K562 (cell line): ENCODE results near the gene BCAS3. TPM values are rescaled to one million over a fixed set of nuclear protein-coding genes. Genes with fewer than 3 reads are reported as not detected.

Experiments
- ATAC-seq: fragments of 200-7000 bp; cut with Tn5 transposase; 3 replicates; pipeline ENCODE4 v1.9.1; 2020; ENCODE audit warnings: moderate library complexity
- BruUV-seq: library from RNA; stranded (reverse); fragments of 400-500 nt; replicated peaks from 2 replicates; lab custom pipeline; 2021; lab: Mats Ljungman, UMichigan
- CTCF ChIA-PET: fragments of 300-600 bp; formaldehyde crosslinking; extraction: SDS; loops from one replicate; lab custom pipeline; 2021; ENCODE audit warnings: low intra/inter-chr PET ratio; lab: Yijun Ruan, JAX
- POLR2A ChIA-PET: fragments of 300-600, 350-650 bp; sonication (Branson Sonifier 250); formaldehyde crosslinking; extraction: SDS; loops from one replicate; lab custom pipeline; 2021; ENCODE audit warnings: antibody characterized with exemption, inconsistent platforms; lab: Yijun Ruan, JAX
- DNase-seq, 4 experiments: peaks; one replicate each; pipeline versions ENCODE4 v3.0.0 to v3.0.0-alpha.2; 2011 to 2018; ENCODE audit warnings: low spot score in 3 of 4, mixed read lengths in 3 of 4; ENCODE audit errors: extremely low read depth in 1 of 4
- FAIRE-seq: peaks from 2 replicates; lab custom pipeline; 2011; peaks lifted over from hg19 to GRCh38; lab: Jason Lieb, UNC
- H2AFZ ChIP-seq: 2 replicates; pipeline ENCODE4 v1.6.0; 2011; ENCODE audit warnings: low read depth, low read length, control low read depth, inconsistent platforms
- H3K27ac ChIP-seq: fragments of 200-600 bp; 3 replicates; pipeline ENCODE4 v1.8.0; 2011; ENCODE audit warnings: low read depth, mild to moderate bottlenecking, control low read depth, inconsistent platforms, low read length, moderate library complexity, mixed read lengths; ENCODE audit errors: extremely low read depth
- H3K27me3 ChIP-seq, 2 experiments: fragments of 300-600 bp in 1 of 2; 2 replicates in 1 of 2; 3 replicates in 1 of 2; pipeline versions ENCODE4 v1.6.0 to v1.8.0; 2011; ENCODE audit warnings: inconsistent platforms in 2 of 2, low read length in 2 of 2, mild to moderate bottlenecking in 1 of 2, mixed read lengths in 1 of 2, moderate library complexity in 1 of 2; ENCODE audit not compliant: control insufficient read depth in 2 of 2, insufficient read depth in 2 of 2
- H3K36me3 ChIP-seq: fragments of 300-600 bp; 3 replicates; pipeline ENCODE4 v1.8.0; 2011; ENCODE audit warnings: mild to moderate bottlenecking, low read length, inconsistent platforms; ENCODE audit not compliant: control insufficient read depth, insufficient read depth
- H3K4me1 ChIP-seq, 2 experiments: fragments of 200-600 bp in 1 of 2; replicated peaks in 1 of 2; 2 replicates in 1 of 2; 3 replicates in 1 of 2; pipeline versions ENCODE4 v1.5.1 to v1.8.0; 2011; ENCODE audit warnings: inconsistent platforms in 2 of 2, low read length in 2 of 2, mild to moderate bottlenecking in 1 of 2, mixed read lengths in 1 of 2, moderate library complexity in 1 of 2; ENCODE audit not compliant: control insufficient read depth in 2 of 2, insufficient read depth in 2 of 2
- H3K4me2 ChIP-seq: 2 replicates; pipeline ENCODE4 v1.6.1; 2011; ENCODE audit warnings: low read length, control low read depth, inconsistent platforms, mixed read lengths; ENCODE audit not compliant: insufficient read depth
- H3K4me3 ChIP-seq: fragments of 200-600 bp; sonication (generic), shearing (Covaris generic); 2 replicates; pipeline ENCODE4 v1.5.1; 2016; ENCODE audit warnings: control low read depth, inconsistent platforms
- H3K79me2 ChIP-seq: fragments of 200-600 bp; 3 replicates; pipeline ENCODE4 v1.8.0; 2011; ENCODE audit warnings: low read length, inconsistent platforms; ENCODE audit not compliant: control insufficient read depth, insufficient read depth
- H3K9ac ChIP-seq, 2 experiments: 2 replicates each; pipeline versions ENCODE4 v1.6.0 to v1.6.1; 2011; ENCODE audit warnings: low read depth in 2 of 2, low read length in 2 of 2, control low read depth in 1 of 2, inconsistent platforms in 1 of 2, mild to moderate bottlenecking in 1 of 2, mixed read lengths in 1 of 2; ENCODE audit not compliant: insufficient read depth in 1 of 2
- H3K9me1 ChIP-seq: one replicate; pipeline ENCODE4 v1.6.0; 2011; ENCODE audit warnings: inconsistent platforms, mild to moderate bottlenecking, low read length, moderate library complexity; ENCODE audit not compliant: control insufficient read depth, insufficient read depth
- H3K9me3 ChIP-seq: replicated peaks from 2 replicates; pipeline ENCODE4 v1.5.1; 2011; ENCODE audit warnings: low read depth, low read length, inconsistent platforms; ENCODE audit not compliant: control insufficient read depth, insufficient read depth
- H4K20me1 ChIP-seq: replicated peaks from 2 replicates; pipeline ENCODE4 v1.6.1; 2011; ENCODE audit warnings: low read length, inconsistent platforms, mixed read lengths; ENCODE audit not compliant: control insufficient read depth, insufficient read depth
- ASH1L ChIP-seq: fragments of 450-650 bp; IDR thresholded peaks from 2 replicates; pipeline ENCODE4 v1.6.1; 2018; ENCODE audit warnings: borderline replicate concordance, mild to moderate bottlenecking, low read depth; ENCODE audit not compliant: partially characterized antibody
- CEBPZ ChIP-seq: fragments of 150-350 bp; IDR thresholded peaks from 2 replicates; pipeline ENCODE4 v1.6.1; 2014; ENCODE audit warnings: low read depth, mild to moderate bottlenecking, low read length, borderline replicate concordance
- NEUROD1 ChIP-seq: fragments of 150-350 bp; IDR thresholded peaks from 2 replicates; pipeline ENCODE4 v1.6.1; 2014; ENCODE audit warnings: borderline replicate concordance, low read length, low read depth; ENCODE audit not compliant: partially characterized antibody
- POLR3G ChIP-seq: IDR thresholded peaks from 2 replicates; pipeline ENCODE4 v1.6.1; 2011; ENCODE audit not compliant: insufficient read length, insufficient replicate concordance; ENCODE audit errors: extremely low read depth
- YBX1 ChIP-seq: fragments of 450-650 bp; IDR thresholded peaks from 2 replicates; pipeline ENCODE4 v1.7.1; 2016; ENCODE audit warnings: mild to moderate bottlenecking
- WGBS: fragments of 100-300 bp; shearing (Covaris generic); methylation state at CpG from one replicate; pipeline ENCODE4 v1.1.6; 2016; ENCODE audit warnings: low coverage, mixed read lengths; ENCODE audit not compliant: insufficient coverage; ENCODE audit errors: missing lambda C conversion rate; 5-methylcytosine and 5-hydroxymethylcytosine counted together
- in situ Hi-C: fragments of 300-500 bp; cut with MboI; formaldehyde crosslinking; loops from 4 replicates; pipeline ENCODE4 v1.15.0; 2018; ENCODE audit warnings: inconsistent platforms, mixed read lengths
- intact Hi-C: fragments of 100-400 bp; cut with micrococcal nuclease; formaldehyde crosslinking; loops from 2 replicates; pipeline ENCODE4 v1.14.2; 2022
- polyA plus RNA-seq, 8 experiments: library from polyadenylated mRNA; depleted of rRNA in 4 of 8; stranded (reverse) in 5 of 8; unstranded in 3 of 8; fragments of >200 nt; fragmentation: Nextera tagmentation in 2 of 8; fragmentation: Illumina TruSeq in 1 of 8; extraction: Ambion mirVana in 2 of 8; extraction: Trizol in 1 of 8; gene quantifications; 2 replicates each; pipeline versions ENCODE4 v1.2.1 to v1.2.3, GENCODE V29; 2011 to 2014; ENCODE audit warnings: inconsistent platforms in 1 of 8, missing spikeins in 1 of 8
- total RNA-seq, 7 experiments: library from RNA; depleted of rRNA in 6 of 7; stranded (reverse); fragments of >200 nt in 6 of 7; fragmentation: Illumina TruSeq in 2 of 7; extraction: Trizol in 2 of 7; gene quantifications; 2 replicates each; pipeline versions ENCODE4 v1.2.1 to v1.2.3, GENCODE V29; 2011 to 2021; ENCODE audit warnings: low replicate concordance in 1 of 7

The BCAS3 gene
- total and polyA plus RNA-seq, 9 of the 15 experiments (the other 6 are each of a cell fraction or from before 2014, with no cell fraction given) = 1.9 to 5.5 (median 3.5) TPM

- CTCF ChIA-PET = no interaction called here
- H3K27ac ChIP-seq = no peak overlapping the region
These were observed 702.0 kb downstream of the BCAS3 start for GRCh38 chr17:61379457-61380216.

More at GRCh38 chr17:61379457-61380216, 702.0 kb downstream of the BCAS3 start:
- H3K9ac ChIP-seq = no peak overlapping the region
- no peak overlapping the region for H3K4me3 ChIP-seq
- intact Hi-C loops (no loop called here), in situ Hi-C loops (no loop called here)
- BruUV-seq = no TSS peak
- H3K27me3 ChIP-seq = peaks cover 17 to 78% of the 10 kb centered on the region in 2 experiments; a peak in 4 of 5 replicates
- FAIRE-seq = no peak
- peaks cover 6% of the 10 kb centered on the region; the same call in 1 of the 2 replicates for H4K20me1 ChIP-seq
- 2% methylated on average over 20 of the region's 21 CpGs for WGBS
- ATAC-seq = no peak
- H3K9me3 ChIP-seq = no peaks in the 10 kb centered on the region
- no peaks in the 10 kb centered on the region for H3K79me2 ChIP-seq
- H3K9me1 ChIP-seq = peaks cover 3% of the 10 kb centered on the region
- TF ChIP-seq POLR3G (no peak), ASH1L (no peak), NEUROD1 (no peak), YBX1 (no peak), CEBPZ (no peak)
- H2AFZ ChIP-seq = no peak overlapping the region
- DNase-seq = no peak
- POLR2A ChIA-PET = interaction anchor here (1.3 kb wide), 1 partner anchor 15 kb away, joined by 3 read pairs; no protein-coding TSS in a partner anchor
- no peaks in the 10 kb centered on the region for H3K36me3 ChIP-seq
- H3K4me2 ChIP-seq = no peak overlapping the region
- H3K4me1 ChIP-seq = no peaks in the 10 kb centered on the region
